ENCODE measurements around the gene ITK.

- TF ChIP-seq BHLHE40 (IDR thresholded peaks at IDR 0.05; ENCODE audit: low read depth, low read length), result no peak
- no peak for TF ChIP-seq CTCF (IDR thresholded peaks at IDR 0.05)
- TF ChIP-seq REST (IDR thresholded peaks at IDR 0.05), result no peak
- TF ChIP-seq NR3C1 (IDR thresholded peaks at IDR 0.05), result no peak
- no peak for TF ChIP-seq ESRRA (IDR thresholded peaks at IDR 0.05; ENCODE audit: borderline replicate concordance, low read length)
- TF ChIP-seq CBX2 (IDR thresholded peaks at IDR 0.05; ENCODE audit: borderline replicate concordance, low read depth), result no peak
- no peak for TF ChIP-seq MAFK (IDR thresholded peaks at IDR 0.05; ENCODE audit: partially characterized antibody)
- no peak for TF ChIP-seq POLR2A (IDR thresholded peaks at IDR 0.05; ENCODE audit: low read length)
- no peak for TF ChIP-seq RNF2 (IDR thresholded peaks at IDR 0.05; ENCODE audit: borderline replicate concordance, low read depth)
- no peak for TF ChIP-seq EHMT2 (IDR thresholded peaks at IDR 0.05; ENCODE audit: low read depth)
Measured at GRCh38 chr5:157150995-157151394, 29.6 kb upstream of the ITK start.

Data from A549 (cell line).